ENCODE data around the gene CTTNBP2. TPM values are rescaled to one million over a fixed set of nuclear protein-coding genes. Genes with fewer than 3 reads are reported as not detected.

The CTTNBP2 gene
- total and polyA plus RNA-seq, 2 donors (not counting 1 experiment from before 2014, with no cell fraction given), result 0.04 to 0.27 TPM

DNA sequence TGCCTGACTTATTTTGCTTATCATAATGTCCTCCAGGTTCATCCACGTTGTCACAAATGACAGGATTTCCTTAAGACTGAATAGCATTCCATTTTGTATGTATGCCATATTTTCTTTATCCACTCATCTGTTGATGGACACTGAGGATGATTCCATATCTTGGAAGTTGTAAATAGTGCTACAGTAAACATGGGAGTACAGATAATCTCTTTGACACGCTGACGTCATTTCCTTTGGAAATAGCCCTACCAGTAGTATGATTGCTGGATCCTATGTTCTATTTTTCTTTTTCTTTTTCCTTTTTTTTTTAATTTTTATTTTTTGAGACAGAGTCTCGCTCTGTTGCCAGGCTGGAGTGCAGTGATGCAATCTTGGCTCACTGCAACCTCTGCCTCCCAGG is 167.6 kb downstream of the CTTNBP2 start:
- POLR2A ChIA-PET, result no interaction called here
- no peaks in the 10 kb centered on the region for H3K36me3 ChIP-seq (replicated peaks in 1 of 2; ENCODE audit: control extremely low read depth in 1 of 2, control insufficient read depth in 1 of 2, extremely low read depth in 1 of 2, insufficient read depth in 2 of 2, low read length in 1 of 2)
- no peak overlapping the region for H3K4me2 ChIP-seq (replicated peaks; ENCODE audit: low read depth, low read length, poor library complexity, severe bottlenecking)
- intact Hi-C loops (cut with micrococcal nuclease), result no loop called here
- H3K4me1 ChIP-seq (ENCODE audit: control insufficient read depth in 2 of 2, insufficient read depth in 2 of 2, low read length in 2 of 2), result no peaks in the 10 kb centered on the region
- no peaks in the 10 kb centered on the region for H3K79me2 ChIP-seq (ENCODE audit: control insufficient read depth, insufficient read depth, low read length)
- H2AFZ ChIP-seq (ENCODE audit: insufficient read depth, low read depth, low read length, poor library complexity, severe bottlenecking), result no peak overlapping the region
- no peak overlapping the region for H3K4me3 ChIP-seq (ENCODE audit: control extremely low read depth in 1 of 5, extremely low read depth in 1 of 5, insufficient read depth in 1 of 5, low read depth in 2 of 5, low read length in 4 of 5)
- TF ChIP-seq, protein P1, sequence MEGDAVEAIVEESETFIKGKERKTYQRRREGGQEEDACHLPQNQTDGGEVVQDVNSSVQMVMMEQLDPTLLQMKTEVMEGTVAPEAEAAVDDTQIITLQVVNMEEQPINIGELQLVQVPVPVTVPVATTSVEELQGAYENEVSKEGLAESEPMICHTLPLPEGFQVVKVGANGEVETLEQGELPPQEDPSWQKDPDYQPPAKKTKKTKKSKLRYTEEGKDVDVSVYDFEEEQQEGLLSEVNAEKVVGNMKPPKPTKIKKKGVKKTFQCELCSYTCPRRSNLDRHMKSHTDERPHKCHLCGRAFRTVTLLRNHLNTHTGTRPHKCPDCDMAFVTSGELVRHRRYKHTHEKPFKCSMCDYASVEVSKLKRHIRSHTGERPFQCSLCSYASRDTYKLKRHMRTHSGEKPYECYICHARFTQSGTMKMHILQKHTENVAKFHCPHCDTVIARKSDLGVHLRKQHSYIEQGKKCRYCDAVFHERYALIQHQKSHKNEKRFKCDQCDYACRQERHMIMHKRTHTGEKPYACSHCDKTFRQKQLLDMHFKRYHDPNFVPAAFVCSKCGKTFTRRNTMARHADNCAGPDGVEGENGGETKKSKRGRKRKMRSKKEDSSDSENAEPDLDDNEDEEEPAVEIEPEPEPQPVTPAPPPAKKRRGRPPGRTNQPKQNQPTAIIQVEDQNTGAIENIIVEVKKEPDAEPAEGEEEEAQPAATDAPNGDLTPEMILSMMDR (IDR thresholded peaks at IDR 0.05), result no peak
- no peaks in the 10 kb centered on the region for H3K9me3 ChIP-seq (ENCODE audit: control extremely low read depth in 1 of 3, control insufficient read depth in 2 of 3, insufficient read depth in 1 of 3, low read length in 2 of 3)
- ATAC-seq (ENCODE audit: low read depth) (no peak), DNase-seq (no peak)
- CTCF ChIA-PET, result interaction anchor here (0.6 kb wide), 1 partner anchor 447 kb away, joined by 5 read pairs; no protein-coding TSS in a partner anchor
- Mint-ChIP-seq H3K4me3 (no peak overlapping the region), H3K27ac (no peak overlapping the region), H3K4me1 (no peaks in the 10 kb centered on the region), H3K27me3 (no peaks in the 10 kb centered on the region), H3K9me3 (ENCODE audit: insufficient read depth) (no peaks in the 10 kb centered on the region)
- no peak overlapping the region for H3K9ac ChIP-seq (ENCODE audit: low read length)
- no peak overlapping the region for H3K27ac ChIP-seq (ENCODE audit: low read length in 2 of 2)
- no peaks in the 10 kb centered on the region for H4K20me1 ChIP-seq (ENCODE audit: control insufficient read depth, insufficient read depth, low read length, poor library complexity, severe bottlenecking)
- no CpG with 5 or more reads among the region's 4 CpGs for WGBS (ENCODE audit: insufficient coverage)
- H3K27me3 ChIP-seq (replicated peaks in 1 of 4; ENCODE audit: control extremely low read depth in 1 of 4, control insufficient read depth in 3 of 4, insufficient read depth in 4 of 4, low read length in 3 of 4), result no peaks in the 10 kb centered on the region

DNA sequence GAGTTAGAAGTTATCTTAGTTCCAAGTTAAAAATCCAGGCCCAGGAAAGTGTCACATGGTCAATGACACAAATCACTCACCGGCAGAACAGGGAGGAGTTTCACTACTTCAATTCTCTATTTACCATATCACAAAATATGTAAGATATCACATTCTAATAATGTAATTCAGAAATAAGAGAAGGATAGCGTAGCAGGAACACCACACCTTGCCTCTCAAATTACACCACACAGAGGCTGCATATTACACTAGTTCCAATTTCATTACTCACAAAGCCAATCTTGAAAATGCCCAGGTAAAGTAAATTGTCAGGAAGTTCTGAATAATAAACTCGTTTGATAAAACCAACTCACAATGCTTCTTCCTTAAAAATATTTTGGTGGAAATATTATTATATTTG is 169.2 kb downstream of the CTTNBP2 start:
- no peak overlapping the region for H3K4me3 ChIP-seq (ENCODE audit: control extremely low read depth in 1 of 5, extremely low read depth in 1 of 5, insufficient read depth in 1 of 5, low read depth in 2 of 5, low read length in 4 of 5)
- H3K4me1 Mint-ChIP-seq, result no peaks in the 10 kb centered on the region
- H3K9ac ChIP-seq (ENCODE audit: low read length), result no peak overlapping the region
- H3K36me3 ChIP-seq (replicated peaks in 1 of 2; ENCODE audit: control extremely low read depth in 1 of 2, control insufficient read depth in 1 of 2, extremely low read depth in 1 of 2, insufficient read depth in 2 of 2, low read length in 1 of 2), result no peaks in the 10 kb centered on the region
- H2AFZ ChIP-seq (ENCODE audit: insufficient read depth, low read depth, low read length, poor library complexity, severe bottlenecking), result no peak overlapping the region
- ChIA-PET POLR2A (no interaction called here), CTCF (no interaction called here)
- H3K27me3 Mint-ChIP-seq, result no peaks in the 10 kb centered on the region
- no peaks in the 10 kb centered on the region for H4K20me1 ChIP-seq (ENCODE audit: control insufficient read depth, insufficient read depth, low read length, poor library complexity, severe bottlenecking)
- DNase-seq (no peak), ATAC-seq (ENCODE audit: low read depth) (no peak)
- WGBS (ENCODE audit: insufficient coverage), result no CpG with 5 or more reads among the region's 3 CpGs
- intact Hi-C loops (cut with micrococcal nuclease), result no loop called here
- no peaks in the 10 kb centered on the region for H3K9me3 ChIP-seq (ENCODE audit: control extremely low read depth in 1 of 3, control insufficient read depth in 2 of 3, insufficient read depth in 1 of 3, low read length in 2 of 3)
- TF ChIP-seq, protein P1 (IDR thresholded peaks at IDR 0.05), result no peak
- TF ChIP-seq EZH2 (IDR thresholded peaks at IDR 0.05; ENCODE audit: borderline replicate concordance, insufficient read depth, low read depth, low read length, poor library complexity, severe bottlenecking), result no peak
- no peak overlapping the region for H3K27ac Mint-ChIP-seq
- H3K79me2 ChIP-seq (ENCODE audit: control insufficient read depth, insufficient read depth, low read length), result no peaks in the 10 kb centered on the region
- no peak overlapping the region for H3K4me2 ChIP-seq (replicated peaks; ENCODE audit: low read depth, low read length, poor library complexity, severe bottlenecking)
- no peaks in the 10 kb centered on the region for H3K27me3 ChIP-seq (replicated peaks in 1 of 4; ENCODE audit: control extremely low read depth in 1 of 4, control insufficient read depth in 3 of 4, insufficient read depth in 4 of 4, low read length in 3 of 4)
- no peak overlapping the region for H3K4me3 Mint-ChIP-seq
- no peaks in the 10 kb centered on the region for H3K9me3 Mint-ChIP-seq (ENCODE audit: insufficient read depth)
- H3K4me1 ChIP-seq (ENCODE audit: control insufficient read depth in 2 of 2, insufficient read depth in 2 of 2, low read length in 2 of 2), result no peaks in the 10 kb centered on the region
- H3K27ac ChIP-seq (ENCODE audit: low read length in 2 of 2), result no peak overlapping the region
